K562 (cell line): ENCODE measurements around the gene MTO1. TPM values are rescaled to one million over a fixed set of nuclear protein-coding genes. Genes with fewer than 3 reads are reported as not detected.

Experiments used
- ATAC-seq: fragments of 200-7000 bp; cut with Tn5 transposase; 3 replicates; pipeline ENCODE4 v1.9.1; 2020; ENCODE audit warnings: moderate library complexity
- BruUV-seq: library from RNA; stranded (reverse); fragments of 400-500 nt; replicated peaks from 2 replicates; lab custom pipeline; 2021; lab: Mats Ljungman, UMichigan
- CTCF ChIA-PET: fragments of 300-600 bp; formaldehyde crosslinking; extraction: SDS; loops from one replicate; lab custom pipeline; 2021; ENCODE audit warnings: low intra/inter-chr PET ratio; lab: Yijun Ruan, JAX
- POLR2A ChIA-PET: fragments of 300-600, 350-650 bp; sonication (Branson Sonifier 250); formaldehyde crosslinking; extraction: SDS; loops from one replicate; lab custom pipeline; 2021; ENCODE audit warnings: antibody characterized with exemption, inconsistent platforms; lab: Yijun Ruan, JAX
- DNase-seq, 4 experiments: peaks; one replicate each; pipeline versions ENCODE4 v3.0.0 to v3.0.0-alpha.2; 2011 to 2018; ENCODE audit warnings: low spot score in 3 of 4, mixed read lengths in 3 of 4; ENCODE audit errors: extremely low read depth in 1 of 4
- FAIRE-seq: peaks from 2 replicates; lab custom pipeline; 2011; peaks lifted over from hg19 to GRCh38; lab: Jason Lieb, UNC
- H2AFZ ChIP-seq: 2 replicates; pipeline ENCODE4 v1.6.0; 2011; ENCODE audit warnings: low read depth, low read length, control low read depth, inconsistent platforms
- H3K27ac ChIP-seq: fragments of 200-600 bp; 3 replicates; pipeline ENCODE4 v1.8.0; 2011; ENCODE audit warnings: low read depth, mild to moderate bottlenecking, control low read depth, inconsistent platforms, low read length, moderate library complexity, mixed read lengths; ENCODE audit errors: extremely low read depth
- H3K27me3 ChIP-seq, 2 experiments: fragments of 300-600 bp in 1 of 2; 2 replicates in 1 of 2; 3 replicates in 1 of 2; pipeline versions ENCODE4 v1.6.0 to v1.8.0; 2011; ENCODE audit warnings: inconsistent platforms in 2 of 2, low read length in 2 of 2, mild to moderate bottlenecking in 1 of 2, mixed read lengths in 1 of 2, moderate library complexity in 1 of 2; ENCODE audit not compliant: control insufficient read depth in 2 of 2, insufficient read depth in 2 of 2
- H3K36me3 ChIP-seq: fragments of 300-600 bp; 3 replicates; pipeline ENCODE4 v1.8.0; 2011; ENCODE audit warnings: mild to moderate bottlenecking, low read length, inconsistent platforms; ENCODE audit not compliant: control insufficient read depth, insufficient read depth
- H3K4me1 ChIP-seq, 2 experiments: fragments of 200-600 bp in 1 of 2; replicated peaks in 1 of 2; 2 replicates in 1 of 2; 3 replicates in 1 of 2; pipeline versions ENCODE4 v1.5.1 to v1.8.0; 2011; ENCODE audit warnings: inconsistent platforms in 2 of 2, low read length in 2 of 2, mild to moderate bottlenecking in 1 of 2, mixed read lengths in 1 of 2, moderate library complexity in 1 of 2; ENCODE audit not compliant: control insufficient read depth in 2 of 2, insufficient read depth in 2 of 2
- H3K4me2 ChIP-seq: 2 replicates; pipeline ENCODE4 v1.6.1; 2011; ENCODE audit warnings: low read length, control low read depth, inconsistent platforms, mixed read lengths; ENCODE audit not compliant: insufficient read depth
- H3K4me3 ChIP-seq: fragments of 200-600 bp; sonication (generic), shearing (Covaris generic); 2 replicates; pipeline ENCODE4 v1.5.1; 2016; ENCODE audit warnings: control low read depth, inconsistent platforms
- H3K79me2 ChIP-seq: fragments of 200-600 bp; 3 replicates; pipeline ENCODE4 v1.8.0; 2011; ENCODE audit warnings: low read length, inconsistent platforms; ENCODE audit not compliant: control insufficient read depth, insufficient read depth
- H3K9ac ChIP-seq, 2 experiments: 2 replicates each; pipeline versions ENCODE4 v1.6.0 to v1.6.1; 2011; ENCODE audit warnings: low read depth in 2 of 2, low read length in 2 of 2, control low read depth in 1 of 2, inconsistent platforms in 1 of 2, mild to moderate bottlenecking in 1 of 2, mixed read lengths in 1 of 2; ENCODE audit not compliant: insufficient read depth in 1 of 2
- H3K9me1 ChIP-seq: one replicate; pipeline ENCODE4 v1.6.0; 2011; ENCODE audit warnings: inconsistent platforms, mild to moderate bottlenecking, low read length, moderate library complexity; ENCODE audit not compliant: control insufficient read depth, insufficient read depth
- H3K9me3 ChIP-seq: replicated peaks from 2 replicates; pipeline ENCODE4 v1.5.1; 2011; ENCODE audit warnings: low read depth, low read length, inconsistent platforms; ENCODE audit not compliant: control insufficient read depth, insufficient read depth
- H4K20me1 ChIP-seq: replicated peaks from 2 replicates; pipeline ENCODE4 v1.6.1; 2011; ENCODE audit warnings: low read length, inconsistent platforms, mixed read lengths; ENCODE audit not compliant: control insufficient read depth, insufficient read depth
- BACH1 ChIP-seq: fragments of 200-800 bp; sonication (Bioruptor generic); IDR thresholded peaks from 2 replicates; pipeline ENCODE4 v1.6.1; 2016; ENCODE audit warnings: missing genetic modification characterization, missing compliant biosample characterization
- KDM5B ChIP-seq: fragments of 200-600 bp; sonication (generic); IDR thresholded peaks from 2 replicates; pipeline ENCODE4 v1.6.1; 2012; ENCODE audit warnings: low read depth, mild to moderate bottlenecking, moderate library complexity, low read length, control low read depth, inconsistent platforms; ENCODE audit not compliant: insufficient replicate concordance
- MEF2A ChIP-seq: IDR thresholded peaks from 2 replicates; pipeline ENCODE4 v1.6.1; 2011; ENCODE audit warnings: low read depth, mild to moderate bottlenecking, low read length, moderate library complexity; ENCODE audit not compliant: control insufficient read depth
- MYBL2 ChIP-seq, 2 experiments: fragments of 450-650 bp in 1 of 2; sonication (generic) in 1 of 2; formaldehyde crosslinking in 1 of 2; IDR thresholded peaks; 2 replicates each; pipeline versions ENCODE4 v1.6.1 to v1.8.1; 2017 to 2022; ENCODE audit warnings: borderline replicate concordance in 1 of 2, inconsistent platforms in 1 of 2, low read depth in 1 of 2, mild to moderate bottlenecking in 1 of 2, missing genetic modification reagents in 1 of 2, moderate library complexity in 1 of 2
- NFIC ChIP-seq: fragments of 450-650 bp; IDR thresholded peaks from 2 replicates; pipeline ENCODE4 v1.6.1; 2017; ENCODE audit warnings: mild to moderate bottlenecking, inconsistent platforms
- PATZ1 ChIP-seq: fragments of 250-450 bp; sonication (Bioruptor Pico); IDR thresholded peaks from 2 replicates; pipeline ENCODE4 v1.5.0; 2020; ENCODE audit warnings: mild to moderate bottlenecking, borderline replicate concordance
- ZNF23 ChIP-seq: fragments of 250-450 bp; sonication (Bioruptor Pico); IDR thresholded peaks from 2 replicates; pipeline ENCODE4 v1.4.0; 2020; ENCODE audit warnings: mild to moderate bottlenecking
- ZNF444 ChIP-seq: fragments of 250-450 bp; sonication (Bioruptor Pico); IDR thresholded peaks from 2 replicates; pipeline ENCODE4 v1.4.0; 2020; ENCODE audit warnings: mild to moderate bottlenecking, moderate library complexity
- WGBS: fragments of 100-300 bp; shearing (Covaris generic); methylation state at CpG from one replicate; pipeline ENCODE4 v1.1.6; 2016; ENCODE audit warnings: low coverage, mixed read lengths; ENCODE audit not compliant: insufficient coverage; ENCODE audit errors: missing lambda C conversion rate; 5-methylcytosine and 5-hydroxymethylcytosine counted together
- in situ Hi-C: fragments of 300-500 bp; cut with MboI; formaldehyde crosslinking; loops from 4 replicates; pipeline ENCODE4 v1.15.0; 2018; ENCODE audit warnings: inconsistent platforms, mixed read lengths
- intact Hi-C: fragments of 100-400 bp; cut with micrococcal nuclease; formaldehyde crosslinking; loops from 2 replicates; pipeline ENCODE4 v1.14.2; 2022
- polyA plus RNA-seq, 8 experiments: library from polyadenylated mRNA; depleted of rRNA in 4 of 8; stranded (reverse) in 5 of 8; unstranded in 3 of 8; fragments of >200 nt; fragmentation: Nextera tagmentation in 2 of 8; fragmentation: Illumina TruSeq in 1 of 8; extraction: Ambion mirVana in 2 of 8; extraction: Trizol in 1 of 8; gene quantifications; 2 replicates each; pipeline versions ENCODE4 v1.2.1 to v1.2.3, GENCODE V29; 2011 to 2014; ENCODE audit warnings: inconsistent platforms in 1 of 8, missing spikeins in 1 of 8
- total RNA-seq, 7 experiments: library from RNA; depleted of rRNA in 6 of 7; stranded (reverse); fragments of >200 nt in 6 of 7; fragmentation: Illumina TruSeq in 2 of 7; extraction: Trizol in 2 of 7; gene quantifications; 2 replicates each; pipeline versions ENCODE4 v1.2.1 to v1.2.3, GENCODE V29; 2011 to 2021; ENCODE audit warnings: low replicate concordance in 1 of 7

MTO1 gene
- total and polyA plus RNA-seq, 9 of the 15 experiments (the other 6 are each of a cell fraction or from before 2014, with no cell fraction given) = 33.4 to 62.3 (median 50.6) TPM

- Histone ChIP-seq H3K4me2 (no peak overlapping the region), H3K27me3 (no peaks in the 10 kb centered on the region), H3K27ac (no peak overlapping the region), H3K79me2 (no peaks in the 10 kb centered on the region), H3K9me3 (no peaks in the 10 kb centered on the region), H3K4me1 (no peaks in the 10 kb centered on the region; a peak in 1 of 5 replicates), H2AFZ (no peak overlapping the region; the same call in 1 of the 2 replicates), H3K4me3 (no peak overlapping the region), H3K36me3 (no peaks in the 10 kb centered on the region), H3K9ac (no peak overlapping the region), H4K20me1 (no peaks in the 10 kb centered on the region), H3K9me1 (no peaks in the 10 kb centered on the region)
- no TSS peak for BruUV-seq
- ChIA-PET POLR2A (interaction anchor here (0.6 to 1.6 kb wide), 4 partner anchors 11 to 186 kb away, joined by 3 to 5 read pairs (median 4); no protein-coding TSS in a partner anchor), CTCF (no interaction called here)
- ATAC-seq (no peak), DNase-seq (no peak), FAIRE-seq (no peak)
- TF ChIP-seq BACH1 (no peak), MYBL2 (IDR thresholded peaks at IDR 0.05; ENCODE audit: low read depth) (no peak), MYBL2 (CRISPR knock-in tag; IDR thresholded peaks at IDR 0.05; ENCODE audit: borderline replicate concordance) (no peak), NFIC (no peak), MEF2A (no peak), KDM5B (no peak), ZNF444 (CRISPR knock-in tag) (no peak), ZNF23 (no peak), PATZ1 (CRISPR knock-in tag) (no peak)
- WGBS = 63% methylated on average over 1 of the region's 1 CpG
- in situ Hi-C loops = no loop called here
- intact Hi-C loops = no loop called here
Observed at GRCh38 chr6:73547036-73547435, 85.5 kb downstream of the MTO1 start.
